IMR-90 (cell line): ENCODE measurements around the gene RBMS3.

Source experiments
- CTCF ChIP-seq: conservative IDR thresholded peaks from 2 replicates; pipeline ENCODE4 v1.5.1; 2012; ENCODE audit warnings: mild to moderate bottlenecking, low read depth, low read length, improper control_type of control experiment
- FOS ChIP-seq: fragments of 150-350 bp; IDR thresholded peaks from 2 replicates; pipeline ENCODE4 v1.6.1; 2016; ENCODE audit warnings: low read depth, low read length
- MAFK ChIP-seq: IDR thresholded peaks from 2 replicates; pipeline ENCODE4 v1.6.1; 2012; ENCODE audit warnings: low read depth, low read length, improper control_type of control experiment
- MAZ ChIP-seq: IDR thresholded peaks from 2 replicates; pipeline ENCODE4 v1.6.1; 2012; ENCODE audit warnings: low read depth, mild to moderate bottlenecking, low read length, improper control_type of control experiment, moderate library complexity, borderline replicate concordance
- NFE2L2 ChIP-seq: fragments of 150-350 bp; IDR thresholded peaks from 2 replicates; pipeline ENCODE4 v1.6.1; 2016; ENCODE audit warnings: low read depth, mild to moderate bottlenecking, low read length
- POLR2A ChIP-seq: IDR thresholded peaks from 2 replicates; pipeline ENCODE4 v1.6.1; 2012; ENCODE audit warnings: mild to moderate bottlenecking, low read depth, low read length
- RAD21 ChIP-seq: IDR thresholded peaks from 2 replicates; pipeline ENCODE4 v1.6.1; 2012; ENCODE audit warnings: low read length, improper control_type of control experiment
- RFX5 ChIP-seq: IDR thresholded peaks from 2 replicates; pipeline ENCODE4 v1.8.0; 2012; ENCODE audit warnings: low read depth, mild to moderate bottlenecking, low read length, moderate library complexity
- SMC3 ChIP-seq: fragments of 150-350 bp; IDR thresholded peaks from 2 replicates; pipeline ENCODE4 v1.6.1; 2016; ENCODE audit warnings: low read depth, mild to moderate bottlenecking, antibody characterized with exemption, low read length, moderate library complexity
- USF2 ChIP-seq: fragments of 150-350 bp; IDR thresholded peaks from 2 replicates; pipeline ENCODE4 v1.6.1; 2017; ENCODE audit warnings: mild to moderate bottlenecking, antibody characterized with exemption, low read length, low read depth

- TF ChIP-seq CTCF (no peak), NFE2L2 (no peak), USF2 (no peak), MAZ (no peak), POLR2A (no peak), FOS (no peak), RAD21 (no peak), RFX5 (no peak), SMC3 (no peak), MAFK (no peak)
Measured at GRCh38 chr3:29312960-29313452, 32.1 kb downstream of the RBMS3 start.
